Kidney tubule cell (primary cell): ENCODE measurements around the gene AFF3.

ENCODE experiments used
- DNase-seq: peaks from one replicate; pipeline ENCODE4 v3.0.0-alpha.2; 2018; ENCODE audit warnings: low spot score

The AFF3 gene

DNA sequence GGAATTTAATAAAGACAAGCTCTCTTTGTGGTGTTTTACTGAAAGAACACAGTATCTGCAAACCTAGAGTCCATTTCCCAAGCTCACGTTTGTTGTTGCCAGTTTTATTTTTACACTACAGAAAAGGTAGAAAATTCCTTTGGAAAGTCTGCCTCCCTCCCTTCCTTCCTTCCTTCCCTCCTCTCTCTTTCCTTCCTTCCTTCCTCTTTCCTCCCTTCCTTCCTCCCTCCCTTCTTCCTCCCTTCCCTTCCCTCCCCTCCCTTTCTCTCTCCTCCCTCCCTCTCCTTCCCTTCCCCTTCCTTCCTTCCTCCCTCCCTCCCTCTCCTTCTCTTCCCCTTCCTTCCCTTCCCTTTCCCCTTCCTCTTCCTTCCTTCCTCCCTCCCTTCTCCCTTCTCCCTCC lies 516.2 kb downstream of the AFF3 start:
- no peak for DNase-seq

DNA sequence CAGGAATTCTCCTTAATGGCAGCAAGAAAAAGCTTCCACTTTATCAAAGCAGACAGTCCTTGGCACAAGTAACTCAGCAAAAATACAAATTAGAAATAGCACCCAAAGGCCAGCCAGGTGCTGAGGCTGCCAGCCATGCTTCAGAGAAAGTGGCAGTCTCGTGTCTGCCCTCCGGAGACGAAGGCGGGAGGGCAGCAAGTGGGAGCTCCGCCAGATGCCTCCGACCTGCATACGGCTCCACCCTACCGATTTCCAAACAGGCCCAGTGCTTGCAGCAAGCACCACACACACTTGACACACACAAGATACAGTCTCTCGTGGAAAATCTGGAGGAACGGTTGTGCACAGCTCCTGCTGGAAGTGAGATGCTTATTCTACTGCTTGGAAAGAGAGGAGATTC lies 517.7 kb downstream of the AFF3 start:
- DNase-seq: no peak

DNA sequence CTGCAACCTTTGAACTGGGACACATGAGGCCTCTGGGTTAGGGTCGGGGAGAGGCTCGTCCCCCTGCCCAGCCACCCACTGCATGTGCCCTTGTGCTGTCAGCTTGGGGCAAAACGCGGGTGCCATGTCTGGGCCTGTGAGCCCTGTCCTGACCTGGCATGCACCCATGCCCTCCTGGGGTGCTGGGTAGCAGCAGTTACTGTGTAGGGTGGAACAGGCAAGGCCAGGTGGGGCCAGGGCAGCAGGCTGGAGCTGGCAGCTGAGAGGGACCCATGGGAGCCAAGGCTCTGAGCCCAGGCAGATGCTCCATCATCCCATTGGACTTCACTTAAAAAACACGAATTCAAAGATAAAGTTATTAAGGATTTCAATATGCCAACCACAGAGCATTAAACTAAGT lies 518.8 kb downstream of the AFF3 start:
- DNase-seq: no peak

DNA sequence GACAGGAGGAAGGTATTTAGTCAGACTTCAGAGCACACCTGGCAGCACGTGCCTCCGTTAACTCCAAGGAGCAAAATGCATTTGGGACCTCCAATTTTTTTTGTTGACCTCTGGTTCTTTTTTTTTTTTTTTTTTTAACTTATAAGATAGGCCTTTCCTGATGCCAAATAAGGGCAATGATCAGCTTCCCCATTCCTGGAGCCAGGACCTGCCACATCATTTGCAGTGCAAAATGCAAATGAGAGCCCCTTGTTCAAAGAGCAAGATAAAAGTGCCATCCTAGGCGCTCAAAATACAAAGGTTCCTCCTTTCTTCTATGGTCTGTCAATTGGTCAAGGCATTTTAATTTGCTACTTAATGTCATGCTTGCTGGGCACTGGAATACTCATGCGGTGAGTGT lies 519.4 kb downstream of the AFF3 start:
- no peak for DNase-seq

DNA sequence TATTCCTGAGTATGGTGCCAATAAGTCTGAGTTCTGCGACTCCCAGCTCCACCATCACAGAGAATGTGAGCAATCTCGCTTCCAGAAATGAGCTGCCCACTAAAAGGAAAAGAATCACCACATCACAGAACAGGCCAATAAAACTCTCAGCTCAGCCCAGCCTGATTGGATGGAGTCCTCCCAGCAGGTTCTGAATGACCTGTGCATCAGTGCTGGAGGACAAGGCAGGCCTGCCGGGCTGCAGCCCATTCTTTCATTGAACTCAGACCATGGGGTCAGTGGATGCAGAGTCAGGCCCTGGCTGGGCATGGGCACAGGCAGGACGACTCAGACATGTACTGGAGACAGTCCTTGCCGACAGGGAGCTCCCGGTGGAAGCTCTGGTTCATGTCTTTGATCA lies 519.9 kb downstream of the AFF3 start:
- DNase-seq: no peak

DNA sequence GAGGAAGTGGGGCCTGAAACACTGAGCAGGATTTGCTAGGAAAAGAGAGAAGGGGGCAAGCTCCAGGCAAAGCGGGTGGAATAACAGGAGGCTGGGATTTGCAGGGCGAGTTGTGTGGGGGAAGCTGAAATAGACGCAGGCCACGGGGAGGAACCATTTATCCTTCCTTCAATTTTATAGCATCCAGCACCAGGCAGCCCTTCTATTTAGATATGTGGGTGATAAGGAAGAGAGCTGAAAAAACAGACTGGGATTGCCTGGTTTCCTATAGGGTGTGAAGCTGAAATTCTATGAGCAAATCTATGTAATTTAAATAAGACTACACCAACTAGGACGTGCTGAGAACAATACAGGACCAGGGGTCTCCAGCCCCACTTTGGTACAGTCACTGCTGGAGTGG lies 520.6 kb downstream of the AFF3 start:
- no peak for DNase-seq

DNA sequence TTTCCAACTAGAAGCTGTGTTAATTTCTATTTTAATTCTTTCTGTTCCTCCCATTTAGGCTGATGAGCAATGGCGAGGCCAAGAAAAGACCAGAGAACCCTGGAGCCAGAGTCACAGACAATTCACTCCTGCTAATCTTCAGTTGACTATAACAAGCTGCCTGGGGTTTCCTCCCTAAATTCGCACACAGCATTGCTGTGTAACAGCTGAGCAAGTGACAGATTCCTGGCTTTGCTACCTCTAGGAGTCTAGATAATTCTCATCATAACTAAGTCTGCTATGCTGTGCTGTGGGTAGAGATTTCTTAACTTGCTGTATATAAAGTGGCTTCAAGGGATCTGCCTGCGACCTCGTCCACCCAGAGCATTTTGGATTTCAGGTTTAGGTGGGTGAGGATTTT lies 521.3 kb downstream of the AFF3 start:
- no peak for DNase-seq

DNA sequence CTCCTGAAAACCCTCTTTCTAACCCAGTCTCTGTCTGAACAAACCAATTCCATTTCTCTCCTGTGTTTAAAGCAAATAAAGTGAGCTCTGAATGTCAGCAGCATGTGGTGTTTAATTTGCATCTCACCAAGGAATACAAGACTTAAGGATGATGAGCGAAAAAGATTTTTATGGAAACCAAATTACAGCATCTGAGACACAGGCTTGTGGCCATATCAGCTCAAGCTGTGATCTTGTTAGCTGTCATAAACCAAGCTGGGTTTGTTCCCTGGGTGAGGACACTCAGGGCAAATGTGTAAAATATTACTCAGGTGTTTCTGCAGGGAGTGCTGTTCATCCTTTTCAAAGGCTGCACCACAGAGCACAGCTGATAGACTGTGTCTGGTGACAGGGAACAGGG lies 523.2 kb downstream of the AFF3 start:
- no peak for DNase-seq

DNA sequence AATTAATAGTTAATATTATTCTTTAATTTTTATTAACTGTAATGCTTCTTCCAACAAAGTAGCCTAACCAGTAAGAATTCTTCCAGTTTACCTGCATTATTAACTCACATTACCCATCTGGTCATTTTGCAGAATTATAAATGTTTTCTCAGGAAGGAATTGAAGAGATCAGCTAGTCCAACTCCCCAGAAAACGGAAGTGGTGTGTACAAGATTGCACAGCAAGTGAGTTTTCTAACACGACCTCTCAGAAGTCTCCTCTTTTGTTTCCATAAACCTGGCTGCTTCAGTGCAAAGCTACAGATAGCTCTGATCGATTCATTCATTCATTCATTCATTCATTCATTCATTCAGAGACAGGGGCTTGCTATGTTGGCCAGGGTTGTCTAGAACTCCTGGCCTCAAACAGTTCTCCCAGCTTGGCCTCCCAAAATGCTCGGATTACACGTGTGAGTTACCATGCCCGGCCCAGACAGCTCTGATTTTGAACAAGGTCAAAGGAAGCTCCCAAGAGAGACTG lies 523.8 kb downstream of the AFF3 start:
- no peak for DNase-seq

DNA sequence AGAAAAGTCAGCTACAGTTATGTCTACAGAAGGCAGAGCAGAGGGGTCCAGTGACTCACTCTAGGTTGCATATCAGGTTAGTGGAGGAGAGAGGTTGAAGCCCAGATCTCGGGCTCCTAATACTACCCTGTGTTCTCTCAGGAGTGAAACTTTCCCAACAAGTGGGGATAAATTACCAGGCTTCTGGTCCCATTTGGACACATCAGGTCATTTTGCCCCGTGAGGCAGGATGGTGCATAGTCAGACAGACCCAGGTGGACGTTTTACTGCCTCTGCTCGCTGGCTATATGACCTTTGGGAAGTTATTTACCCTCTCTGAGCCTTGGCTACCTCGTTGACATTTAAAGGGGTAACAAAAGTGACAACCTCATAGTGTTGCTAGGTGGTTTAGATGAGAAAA lies 524.6 kb downstream of the AFF3 start:
- DNase-seq: no peak

DNA sequence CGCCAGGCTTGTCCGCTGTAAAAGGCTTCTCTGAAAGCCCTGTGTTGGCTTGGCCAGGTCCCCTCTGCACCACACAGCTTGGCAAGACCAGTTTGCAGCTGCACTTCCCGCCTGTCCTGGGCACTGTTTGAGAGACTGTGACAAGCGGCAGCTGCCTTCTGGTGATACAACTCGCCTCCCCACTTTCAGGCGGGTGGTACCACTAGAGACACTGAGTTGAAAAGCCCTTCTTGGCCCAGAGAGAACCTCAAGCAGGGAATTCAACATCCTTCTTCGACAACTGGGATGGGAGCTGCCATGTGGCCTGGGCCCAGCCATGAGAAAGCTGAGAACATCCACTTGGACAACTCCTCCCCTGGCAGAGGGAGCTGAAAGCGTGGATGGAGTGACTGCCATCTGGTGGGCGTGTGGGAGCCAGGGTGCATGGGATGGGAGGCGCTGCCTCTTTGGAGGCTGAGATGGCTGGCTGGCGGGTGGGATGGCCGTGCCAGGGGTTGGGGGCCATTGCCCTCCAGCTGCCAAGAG lies 527.1 kb downstream of the AFF3 start:
- DNase-seq: no peak

DNA sequence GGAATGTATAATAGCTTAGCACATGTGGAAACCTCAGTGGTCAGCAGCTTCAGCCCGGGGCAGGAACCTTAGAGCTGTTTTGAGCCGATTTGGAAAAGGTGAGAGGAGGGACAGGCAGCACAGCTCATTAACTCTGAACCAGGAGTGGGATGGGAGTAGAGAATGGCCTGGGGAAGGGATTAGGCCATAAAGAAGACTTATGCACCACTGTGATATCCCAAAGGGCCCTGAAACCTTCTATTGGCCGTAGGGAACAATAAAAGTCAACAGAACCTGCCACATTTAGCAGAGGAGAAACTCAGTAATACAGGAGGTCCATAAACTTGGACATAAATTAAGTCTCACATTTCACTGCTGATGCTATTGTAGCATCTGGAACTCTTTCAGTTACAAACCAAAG lies 528.4 kb downstream of the AFF3 start:
- DNase-seq: no peak

DNA sequence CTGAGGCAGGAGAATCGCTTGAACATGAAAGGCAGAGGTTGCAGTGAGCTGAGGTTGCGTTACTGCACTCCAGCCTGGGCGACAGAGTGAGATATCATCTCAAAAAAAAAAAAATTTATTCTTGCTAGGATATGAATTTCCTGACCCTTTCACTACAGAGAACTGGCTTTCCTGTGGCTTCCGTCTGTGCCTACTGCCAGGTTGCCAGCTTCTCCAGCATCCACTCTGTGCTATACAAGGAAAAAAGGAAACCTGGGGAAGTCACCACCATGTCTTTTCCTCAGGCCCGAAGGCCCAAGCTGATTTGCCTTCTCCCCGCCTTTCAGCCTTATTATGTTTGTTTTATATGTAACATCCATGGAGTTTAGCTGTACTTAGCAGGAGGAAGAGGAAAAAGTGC lies 530.6 kb downstream of the AFF3 start:
- no peak for DNase-seq

DNA sequence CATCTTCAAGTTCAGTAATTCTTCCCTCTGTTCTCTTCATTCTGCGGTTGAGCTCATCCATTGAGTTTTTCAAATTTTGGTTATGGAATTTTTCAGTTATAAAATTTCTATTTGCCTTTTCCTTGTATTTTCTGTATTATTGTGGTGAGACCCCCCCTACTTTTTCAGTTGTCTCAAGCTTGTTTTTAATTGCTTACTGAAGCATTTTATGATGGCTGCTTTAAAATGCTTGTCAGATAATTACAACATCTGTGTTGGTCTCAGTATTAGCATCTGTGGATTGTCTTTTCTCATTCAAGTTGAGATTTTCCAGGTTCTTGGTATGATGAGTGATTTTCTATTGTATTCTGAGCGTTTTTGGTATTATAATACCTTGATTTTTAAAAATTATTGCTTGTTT lies 531.4 kb downstream of the AFF3 start:
- no peak for DNase-seq

DNA sequence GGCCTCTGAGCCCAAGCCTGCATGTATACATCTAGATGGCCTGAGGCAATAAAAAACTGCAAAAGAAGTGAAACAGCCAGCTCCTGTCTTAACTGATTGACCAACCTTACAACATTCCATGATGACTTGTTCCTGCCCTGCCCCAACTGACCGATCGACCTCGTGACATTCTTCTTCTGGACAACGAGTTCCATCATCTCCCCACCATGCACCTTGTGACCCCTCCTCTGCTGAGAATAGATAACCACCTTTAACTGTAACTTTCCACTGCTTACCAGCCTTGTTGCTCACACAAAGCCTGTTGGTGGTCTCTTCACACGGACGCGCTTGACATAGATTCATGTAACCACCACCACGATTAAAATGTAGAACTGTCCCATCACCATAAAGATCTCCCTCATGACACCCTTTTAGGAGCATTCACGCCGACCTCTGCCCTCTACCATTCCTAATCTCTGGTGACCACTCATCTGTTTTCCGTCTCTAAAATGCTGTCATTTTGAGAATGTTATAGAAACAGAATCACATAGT lies 532.5 kb downstream of the AFF3 start:
- DNase-seq: peak; percentile 13

DNA sequence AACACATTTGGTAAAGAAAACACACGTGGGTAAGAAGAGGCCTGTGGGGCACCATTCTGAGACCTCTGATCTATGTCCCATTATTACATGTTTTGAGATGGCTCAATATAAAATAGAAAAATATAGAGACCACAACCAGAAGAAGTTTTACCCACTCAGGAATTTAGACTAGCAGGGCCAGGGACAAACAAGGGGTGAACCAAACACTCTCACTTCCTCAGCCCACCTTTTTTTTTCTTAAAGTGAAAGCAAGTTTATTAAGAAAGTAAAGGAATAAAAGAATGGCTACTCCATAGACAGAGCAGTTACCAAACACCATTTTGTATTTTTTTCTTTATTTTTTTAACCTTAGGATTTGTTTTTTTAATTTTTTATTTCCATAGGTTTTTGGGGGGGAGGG lies 533.5 kb downstream of the AFF3 start:
- no peak for DNase-seq

DNA sequence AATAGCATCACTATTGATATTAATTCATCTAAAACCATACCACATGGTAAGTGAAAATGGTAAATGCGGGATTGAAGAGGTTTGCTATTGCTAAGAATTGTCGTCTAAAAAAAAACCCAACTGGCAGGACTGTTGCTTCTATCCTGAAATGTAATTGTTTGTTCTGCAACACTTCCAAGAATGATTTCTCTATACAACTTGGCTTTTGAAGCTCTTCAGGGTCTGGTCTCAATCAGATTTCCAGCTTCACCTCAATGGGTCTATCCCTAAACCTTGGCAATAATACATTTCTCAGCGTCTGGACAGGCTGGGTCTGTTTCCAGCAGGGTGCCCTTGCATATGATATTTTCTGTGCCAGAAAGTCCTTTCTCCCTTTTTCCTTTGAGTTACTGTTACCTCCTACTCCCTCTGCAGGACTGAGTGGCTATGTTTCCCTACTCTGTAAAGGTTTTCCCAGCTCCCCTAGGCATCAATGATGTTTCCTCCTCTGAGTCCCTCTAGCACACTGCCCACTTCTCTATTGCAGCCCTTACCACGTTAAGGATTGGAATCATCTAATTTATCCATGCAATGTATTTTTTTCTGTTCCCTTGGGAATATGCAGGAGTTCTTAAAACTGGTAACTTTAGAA lies 534.4 kb downstream of the AFF3 start:
- no peak for DNase-seq

DNA sequence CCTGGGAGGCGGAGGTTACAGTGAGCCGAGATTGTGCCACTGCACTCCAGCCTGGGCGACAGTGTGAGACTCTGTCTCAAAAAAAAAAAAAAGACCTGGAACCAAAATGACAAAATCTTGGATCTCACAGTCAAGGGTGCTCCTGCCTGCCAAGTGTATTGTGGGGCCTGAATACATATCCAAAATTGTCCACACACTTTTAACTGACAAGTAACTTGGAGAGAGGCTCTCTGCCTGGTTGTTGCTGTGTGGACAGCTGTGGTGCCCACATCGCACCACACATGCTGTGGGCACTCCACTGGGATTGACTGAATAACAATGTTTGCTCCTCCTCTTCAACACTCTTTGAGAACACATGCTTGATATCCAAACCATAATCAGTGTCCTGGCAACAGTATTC lies 534.9 kb downstream of the AFF3 start:
- DNase-seq: no peak

DNA sequence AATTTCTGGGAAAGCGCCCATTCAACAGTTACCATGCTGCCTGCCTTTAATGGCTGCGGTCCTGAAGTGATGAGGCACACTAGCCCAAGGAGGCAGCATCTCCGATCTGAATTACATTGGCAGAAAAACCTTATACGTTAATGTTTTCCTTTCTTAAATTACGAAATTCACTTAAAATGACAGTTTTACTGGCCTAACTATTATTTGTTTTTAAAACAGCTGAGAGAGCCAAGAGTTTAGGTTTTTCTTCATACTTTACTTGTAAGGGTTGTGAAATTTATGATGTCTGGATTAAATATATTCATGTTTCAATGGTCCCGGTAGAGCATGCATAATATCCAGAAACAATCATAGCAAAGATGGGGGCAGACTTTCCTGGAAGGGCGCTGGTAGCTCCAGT lies 537.4 kb downstream of the AFF3 start:
- DNase-seq: no peak

DNA sequence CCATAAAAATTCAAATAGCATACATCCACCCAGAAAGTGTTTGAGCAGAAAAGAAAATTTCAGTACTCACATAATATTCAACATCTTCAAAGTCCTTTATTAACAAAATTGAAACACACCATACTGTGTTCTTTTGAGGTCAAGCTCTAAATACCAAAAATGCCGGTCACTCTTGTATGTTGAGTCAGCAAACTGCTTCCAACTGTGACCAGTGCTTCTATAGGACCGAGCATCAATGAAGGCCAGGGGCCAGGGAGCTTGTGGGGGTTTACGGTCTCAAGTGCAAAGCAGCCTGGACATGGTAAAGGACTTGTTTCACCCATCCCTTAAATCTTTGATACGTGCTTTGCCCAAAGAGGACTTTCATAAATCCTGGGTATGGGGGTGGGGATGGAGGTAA lies 539.9 kb downstream of the AFF3 start:
- DNase-seq: peak; percentile 38

DNA sequence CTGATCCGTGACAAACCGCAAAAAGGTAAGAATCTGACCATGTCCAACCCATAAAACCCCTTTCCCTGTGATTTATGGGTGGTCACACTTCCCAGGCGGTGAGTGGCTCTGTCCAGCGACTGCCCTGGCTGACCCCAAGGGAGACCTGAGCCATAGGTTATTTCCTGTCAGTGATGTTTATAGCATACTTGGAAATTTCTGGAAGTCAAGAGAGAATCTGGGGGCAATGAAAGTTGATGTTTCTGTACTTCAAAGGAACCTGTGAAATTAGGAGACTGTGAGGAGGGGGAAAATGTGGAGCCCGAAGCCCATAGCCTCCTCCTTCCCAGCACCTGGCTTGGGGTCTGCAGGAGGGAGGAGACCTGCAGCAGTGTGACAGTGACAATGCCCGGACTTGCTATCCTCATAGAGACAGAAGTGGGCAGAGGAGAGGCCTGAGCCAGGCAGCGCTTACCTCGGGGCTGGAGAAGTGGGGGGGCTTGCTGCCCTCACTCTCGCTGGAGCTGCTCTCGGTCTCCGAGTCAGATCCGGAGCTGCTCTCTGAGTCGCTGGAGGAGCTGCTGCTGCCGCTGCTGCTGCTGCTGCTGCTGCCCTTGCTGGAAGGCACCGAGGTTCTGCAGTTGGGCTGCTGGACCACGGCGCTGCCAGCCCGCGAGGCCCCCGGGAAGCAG lies 541.3 kb downstream of the AFF3 start:
- peak; percentile 4 for DNase-seq

DNA sequence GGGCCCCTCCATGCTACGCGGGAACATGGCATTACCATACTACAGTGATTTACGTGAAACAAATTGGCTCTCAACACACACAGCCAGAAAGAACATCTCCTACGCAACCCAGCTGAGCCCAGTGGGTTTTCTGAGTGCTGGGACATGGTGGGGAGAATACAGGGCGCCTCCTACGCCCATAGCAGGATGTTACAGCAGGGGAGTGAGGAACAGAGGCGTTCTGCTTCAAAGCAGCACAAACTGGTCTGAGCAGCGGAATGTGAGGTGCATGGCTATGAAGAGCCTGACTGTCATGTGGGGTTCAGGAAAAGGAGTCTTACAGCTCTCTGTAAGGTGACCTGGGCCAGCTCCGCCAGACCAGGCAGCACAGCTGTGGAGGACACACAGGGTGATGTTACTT lies 543.9 kb downstream of the AFF3 start:
- no peak for DNase-seq

DNA sequence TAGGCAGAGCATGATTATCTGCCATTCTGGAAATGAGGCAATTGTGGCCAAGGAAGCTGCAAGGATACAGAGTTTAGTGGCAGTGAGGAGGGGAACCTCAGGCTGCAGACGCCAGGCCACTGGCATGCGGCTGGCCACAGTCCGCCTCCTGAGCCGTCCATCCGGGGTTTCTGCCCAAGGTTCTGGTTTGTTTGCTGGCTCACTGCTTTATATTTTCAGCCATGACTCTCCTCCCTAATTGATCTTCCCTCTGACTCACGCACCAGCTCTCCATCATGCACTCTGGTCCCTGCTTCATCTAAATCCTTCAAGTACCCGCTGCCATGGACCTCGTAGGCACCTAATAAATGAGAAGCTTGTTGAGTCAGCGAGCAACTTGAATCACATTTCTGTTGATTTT lies 544.8 kb downstream of the AFF3 start:
- DNase-seq: peak; percentile 3

DNA sequence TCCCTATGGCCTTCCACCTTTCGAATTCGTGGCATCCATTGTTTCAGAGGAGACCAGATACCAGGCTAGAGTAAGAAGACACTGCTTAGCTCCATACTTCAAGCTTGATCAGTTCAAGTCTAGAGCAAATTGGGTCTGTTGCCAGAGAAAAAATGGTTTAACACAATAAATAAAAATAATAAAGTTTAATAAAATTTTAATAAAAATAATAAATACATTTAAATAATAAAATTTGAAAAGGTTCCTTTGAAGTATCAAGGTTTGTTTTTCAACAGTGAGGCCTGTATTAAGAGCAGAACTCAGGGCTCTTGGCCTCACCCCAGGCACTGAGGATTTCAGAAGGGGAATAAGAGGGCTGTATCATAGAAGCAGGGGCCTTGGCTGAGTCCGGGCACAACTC lies 547.0 kb downstream of the AFF3 start:
- DNase-seq: no peak
